Measurements from ENCODE around the gene FOXI1. TPM values are rescaled to one million over a fixed set of nuclear protein-coding genes. Genes with fewer than 3 reads are reported as not detected.

The FOXI1 gene
- total RNA-seq, 1 experiment from 2014 or later, result not detected

DNA sequence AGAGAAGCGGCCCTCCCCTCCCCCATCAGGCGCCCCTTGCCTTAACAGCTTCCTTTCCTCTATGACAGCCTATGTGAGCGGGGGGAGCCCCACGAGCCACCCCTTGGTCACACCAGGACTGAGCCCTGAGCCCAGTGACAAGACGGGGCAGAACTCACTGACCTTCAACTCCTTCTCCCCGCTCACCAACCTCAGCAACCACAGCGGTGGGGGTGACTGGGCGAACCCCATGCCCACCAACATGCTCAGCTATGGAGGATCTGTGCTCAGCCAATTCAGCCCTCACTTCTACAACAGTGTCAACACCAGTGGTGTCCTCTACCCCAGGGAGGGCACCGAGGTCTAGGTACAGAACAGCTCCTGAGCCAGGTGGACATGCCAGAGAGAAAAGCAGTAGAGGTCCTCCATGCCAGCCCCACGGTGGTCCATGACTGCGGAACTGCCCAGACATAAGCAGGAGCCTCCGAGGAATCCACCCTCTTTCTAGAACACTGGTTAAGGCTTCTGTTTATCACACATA is 2.6 kb downstream of the FOXI1 start:
- Histone ChIP-seq H3K27me3 (0 out of 2 replicates have a peak, but pooled peaks cover 2% of the 10 kb centered on the region), H3K27ac (no peak overlapping the region), H3K36me3 (no peaks in the 10 kb centered on the region), H3K4me3 (no peak overlapping the region), H3K9me3 (replicated peaks) (no peaks in the 10 kb centered on the region), H3K4me1 (no peaks in the 10 kb centered on the region)
- no peak for DNase-seq

DNA sequence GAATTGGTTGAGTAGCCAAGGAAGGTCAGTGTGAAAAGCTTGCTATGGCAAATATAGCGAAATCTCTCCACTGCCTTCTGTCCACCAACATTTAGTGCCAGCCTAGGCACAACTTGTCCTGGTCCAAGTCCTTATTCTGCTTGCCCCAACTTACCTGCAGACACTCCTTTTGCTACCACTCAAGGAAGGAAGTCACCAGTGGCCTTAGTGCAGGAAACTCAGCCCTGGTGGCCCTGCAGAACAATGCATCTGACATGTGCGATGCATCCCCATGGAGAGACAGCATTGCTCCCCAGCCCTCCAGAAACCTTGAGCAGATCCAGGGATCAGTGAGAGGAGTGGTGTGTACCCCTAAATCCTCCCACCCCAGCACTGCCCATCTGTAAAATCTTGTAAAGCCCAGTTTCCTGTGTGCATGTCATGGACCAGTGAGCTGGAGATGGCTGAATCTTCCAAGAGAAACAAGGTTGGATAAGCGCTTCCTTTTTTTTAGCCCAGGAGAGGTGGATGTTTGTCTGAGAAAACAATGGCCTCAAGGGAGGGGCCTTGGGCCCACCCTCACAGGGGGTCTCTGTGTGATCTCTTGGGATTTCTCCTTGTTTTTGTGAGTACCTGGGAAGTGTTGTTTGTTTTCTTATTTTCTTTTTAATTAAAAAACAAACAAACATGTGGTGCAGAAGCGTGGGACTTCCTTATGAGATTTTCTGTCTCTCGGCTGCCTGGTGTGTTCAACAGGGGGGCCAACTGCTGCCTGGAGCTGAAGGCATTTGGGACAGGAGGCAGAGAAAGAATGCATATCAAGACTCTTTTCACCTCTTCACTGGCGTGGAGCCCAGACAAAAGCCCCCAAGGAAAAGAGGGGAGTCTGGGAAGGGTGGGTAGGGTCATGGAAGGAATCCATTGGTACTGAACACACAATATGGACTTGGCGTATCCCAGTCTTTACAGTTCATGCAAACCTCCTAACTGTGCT is 3.6 kb downstream of the FOXI1 start:
- no peak overlapping the region for H3K4me3 ChIP-seq
- no peaks in the 10 kb centered on the region for H3K4me1 ChIP-seq
- H3K27ac ChIP-seq, result no peak overlapping the region
- DNase-seq, result no peak
- H3K36me3 ChIP-seq, result no peaks in the 10 kb centered on the region
- H3K27me3 ChIP-seq, result 0 out of 2 replicates have a peak, but pooled peaks cover 2% of the 10 kb centered on the region
- H3K9me3 ChIP-seq (replicated peaks), result no peaks in the 10 kb centered on the region

DNA sequence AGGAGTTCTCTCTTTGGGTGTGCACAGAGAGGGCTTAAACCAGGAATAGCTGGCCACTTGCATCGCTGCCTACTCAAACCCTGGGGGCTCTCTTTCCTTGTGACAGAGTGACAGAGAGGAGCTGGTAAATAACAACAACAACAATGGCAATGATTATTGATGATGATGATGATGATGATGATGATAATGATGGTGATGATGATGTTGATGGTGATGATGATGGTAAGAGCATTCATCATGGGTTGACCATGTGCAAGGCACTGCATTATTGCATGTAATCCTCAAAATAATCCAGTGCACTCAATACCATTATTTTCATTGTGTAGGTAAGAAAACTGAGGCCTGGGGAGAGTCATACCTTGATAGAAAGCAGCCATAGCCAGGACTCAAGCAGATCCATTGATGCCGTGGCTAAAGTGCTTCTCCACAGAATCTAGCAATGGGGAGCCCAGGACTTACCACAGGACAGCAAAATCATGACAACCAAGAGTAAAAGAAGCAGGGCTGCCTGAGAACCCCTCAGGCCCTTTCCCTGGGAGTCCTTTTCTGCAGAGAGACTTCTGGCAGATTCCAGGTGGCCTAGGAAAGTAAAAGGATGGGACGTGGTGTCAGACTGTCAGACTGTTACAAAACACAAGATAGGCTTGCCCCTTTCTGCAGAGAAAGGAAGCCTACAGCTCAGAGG is 4.8 kb downstream of the FOXI1 start:
- Histone ChIP-seq H3K36me3 (no peaks in the 10 kb centered on the region), H3K4me1 (no peaks in the 10 kb centered on the region), H3K27me3 (peaks cover 2% of the 10 kb centered on the region; the same call in 1 of the 2 replicates), H3K9me3 (replicated peaks) (no peaks in the 10 kb centered on the region), H3K27ac (no peak overlapping the region), H3K4me3 (no peak overlapping the region)
- no peak for DNase-seq

DNA sequence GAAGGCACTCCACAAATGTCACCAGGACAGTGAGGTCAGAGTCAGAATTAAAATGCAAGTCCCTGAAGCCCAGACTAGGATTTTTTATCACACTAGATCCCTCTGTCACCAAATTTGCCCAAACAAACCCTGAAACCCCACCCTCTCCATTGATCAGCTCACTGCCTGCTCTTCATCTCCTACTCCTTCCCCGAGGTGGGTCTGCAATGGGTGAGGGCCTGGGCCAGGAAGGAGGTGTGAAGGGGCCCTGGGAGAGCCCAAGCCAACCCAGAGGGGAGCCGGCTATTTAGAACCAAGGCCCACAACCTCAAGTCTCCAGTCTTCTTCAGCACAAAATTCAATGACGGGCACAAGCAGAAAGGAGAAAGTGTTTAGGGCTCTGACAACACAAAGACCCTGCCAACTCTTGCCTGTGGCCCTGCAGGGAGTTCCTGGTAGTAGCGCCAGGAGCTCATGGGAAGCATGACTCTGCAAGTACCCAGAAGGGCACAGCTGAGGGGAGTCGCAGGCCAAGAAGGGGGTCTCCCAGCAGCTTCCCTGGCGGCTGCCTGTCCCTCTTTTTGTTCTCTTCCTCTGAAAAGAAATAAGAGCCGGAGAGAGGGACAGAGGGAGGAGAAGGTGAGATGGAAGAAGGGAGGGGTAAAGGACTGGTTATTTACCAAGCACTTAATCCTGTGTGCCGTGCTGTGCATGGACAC is 5.5 kb downstream of the FOXI1 start:
- H3K27me3 ChIP-seq, result peaks cover 2% of the 10 kb centered on the region; the same call in 1 of the 2 replicates
- no peak for DNase-seq
- H3K4me1 ChIP-seq, result no peaks in the 10 kb centered on the region
- H3K36me3 ChIP-seq, result no peaks in the 10 kb centered on the region
- no peak overlapping the region for H3K4me3 ChIP-seq
- H3K27ac ChIP-seq, result no peak overlapping the region
- no peaks in the 10 kb centered on the region for H3K9me3 ChIP-seq (replicated peaks)

DNA sequence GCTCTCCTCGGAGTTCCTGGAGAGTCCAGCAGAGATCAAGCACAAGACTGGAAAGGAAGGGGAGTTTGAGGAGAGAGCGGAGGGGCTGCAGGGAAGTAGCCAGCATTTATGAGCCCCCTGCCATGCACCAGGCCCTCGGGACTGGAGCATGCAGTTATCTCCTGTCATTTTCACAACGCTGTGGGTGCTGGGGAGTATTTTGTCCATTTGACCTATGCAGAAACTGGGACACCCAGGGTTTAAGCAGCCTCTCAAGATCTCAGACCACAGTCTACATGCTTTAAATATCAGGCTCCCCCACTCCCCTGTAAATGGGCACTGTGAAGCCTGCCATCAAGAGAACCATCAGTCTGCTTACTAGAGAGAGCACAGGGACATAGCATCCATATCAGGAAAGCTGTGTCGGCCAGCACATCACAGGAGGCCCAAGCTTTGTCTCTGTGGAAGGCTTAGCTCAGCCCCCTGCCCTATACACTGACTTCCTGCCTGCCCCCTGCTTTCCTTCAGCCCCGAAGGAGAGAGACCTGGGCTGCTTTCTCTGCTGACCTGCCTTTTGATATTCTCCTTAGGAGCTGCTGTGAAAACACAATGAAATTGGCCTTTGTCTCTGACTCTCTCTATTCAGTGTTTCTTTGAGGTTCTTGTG is 7.3 kb downstream of the FOXI1 start:
- Histone ChIP-seq H3K4me3 (no peak overlapping the region), H3K36me3 (no peaks in the 10 kb centered on the region), H3K27ac (no peak overlapping the region), H3K4me1 (no peaks in the 10 kb centered on the region), H3K9me3 (replicated peaks) (no peaks in the 10 kb centered on the region), H3K27me3 (peaks cover 2% of the 10 kb centered on the region; the same call in 1 of the 2 replicates)
- no peak for DNase-seq

DNA sequence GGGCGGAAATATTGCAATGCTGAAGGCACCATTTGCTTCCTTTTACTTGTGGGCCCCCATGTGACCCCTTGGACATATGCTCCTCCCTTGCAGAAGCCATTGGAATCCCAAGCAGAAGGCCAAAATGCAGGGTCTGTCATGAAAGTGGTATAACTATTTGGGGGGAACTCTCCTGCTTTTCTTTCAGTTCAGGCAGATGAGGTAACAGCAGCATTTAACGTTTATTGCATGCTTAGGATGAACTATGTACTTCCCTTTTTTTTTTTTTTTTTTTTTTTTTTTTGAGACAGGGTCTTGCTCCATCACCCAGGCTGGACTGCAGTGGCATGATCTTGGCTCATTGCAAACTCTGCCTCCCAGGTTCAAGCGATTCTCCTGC is 7.8 kb downstream of the FOXI1 start:
- no peak for DNase-seq
- Histone ChIP-seq H3K27ac (no peak overlapping the region), H3K9me3 (replicated peaks) (no peaks in the 10 kb centered on the region), H3K4me3 (no peak overlapping the region), H3K27me3 (peaks cover 2% of the 10 kb centered on the region; the same call in 1 of the 2 replicates), H3K36me3 (no peaks in the 10 kb centered on the region), H3K4me1 (no peaks in the 10 kb centered on the region)

DNA sequence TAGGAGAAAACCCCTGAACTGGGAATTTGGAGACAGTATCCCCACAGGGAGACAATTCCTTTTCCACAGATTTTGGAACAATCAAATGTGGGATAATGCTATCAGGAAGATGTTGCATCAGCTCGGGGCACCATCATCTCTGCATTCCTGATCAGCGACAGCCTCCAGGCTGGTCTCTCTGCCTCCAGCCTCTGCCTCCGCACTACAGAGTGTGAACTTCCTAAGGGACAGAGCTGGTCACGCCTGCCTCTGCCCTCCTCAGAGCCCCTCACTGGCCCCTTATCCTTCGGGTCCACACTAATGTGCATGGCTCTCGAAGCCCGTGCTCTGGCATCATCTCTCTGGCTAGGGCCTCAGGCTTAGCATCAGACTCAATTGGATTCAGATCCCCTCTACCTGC is 8.6 kb downstream of the FOXI1 start:
- Histone ChIP-seq H3K4me3 (no peak overlapping the region), H3K36me3 (no peaks in the 10 kb centered on the region), H3K27ac (no peak overlapping the region), H3K9me3 (replicated peaks) (no peaks in the 10 kb centered on the region), H3K27me3 (no peaks in the 10 kb centered on the region; the same call in 1 of the 2 replicates), H3K4me1 (no peaks in the 10 kb centered on the region)
- no peak for DNase-seq

DNA sequence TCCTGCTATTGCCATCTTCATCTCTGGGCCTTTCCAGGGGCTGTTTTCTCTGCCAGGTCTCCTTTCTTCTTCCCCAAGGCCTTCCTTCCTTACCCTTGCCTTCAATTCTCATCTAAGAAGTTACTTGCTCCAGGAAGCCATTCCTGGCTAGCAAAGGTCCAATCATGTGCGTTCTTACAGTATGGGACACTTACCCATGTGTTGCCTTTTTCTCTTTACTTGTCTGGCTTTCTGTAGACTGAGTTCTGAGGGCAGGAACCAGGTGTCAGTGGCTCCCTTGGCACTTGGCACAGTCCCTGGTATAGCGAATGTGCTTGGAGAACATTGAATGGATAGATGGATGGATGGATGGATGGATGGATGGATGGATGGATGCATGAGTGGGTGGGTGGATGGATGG is 10.2 kb downstream of the FOXI1 start:
- Histone ChIP-seq H3K4me1 (no peaks in the 10 kb centered on the region), H3K4me3 (no peak overlapping the region), H3K27me3 (no peaks in the 10 kb centered on the region; the same call in 1 of the 2 replicates), H3K36me3 (no peaks in the 10 kb centered on the region), H3K9me3 (replicated peaks) (no peaks in the 10 kb centered on the region), H3K27ac (no peak overlapping the region)
- DNase-seq, result no peak

DNA sequence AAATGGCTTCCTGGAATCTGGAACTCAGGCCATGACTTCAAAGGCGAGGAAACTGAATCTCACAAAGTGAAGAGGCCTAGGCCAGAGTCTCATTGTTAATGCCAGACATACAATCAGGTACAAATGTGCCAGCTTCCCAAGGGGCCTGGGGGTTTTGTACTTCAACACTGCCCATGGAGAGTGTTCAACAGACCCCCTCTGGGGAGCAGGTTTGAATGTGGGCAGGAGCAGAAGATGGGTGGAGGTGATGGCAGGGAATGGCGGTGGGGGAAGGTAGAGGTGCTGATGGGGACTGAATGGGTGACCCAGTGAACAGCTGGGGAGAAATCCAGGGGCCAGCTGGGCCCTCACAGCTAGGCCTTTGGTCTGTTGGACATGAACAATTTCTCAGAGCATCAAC is 12.0 kb downstream of the FOXI1 start:
- H3K27ac ChIP-seq, result no peak overlapping the region
- no peaks in the 10 kb centered on the region for H3K9me3 ChIP-seq (replicated peaks)
- no peaks in the 10 kb centered on the region for H3K36me3 ChIP-seq
- no peak overlapping the region for H3K4me3 ChIP-seq
- no peaks in the 10 kb centered on the region; the same call in 1 of the 2 replicates for H3K27me3 ChIP-seq
- DNase-seq, result no peak
- H3K4me1 ChIP-seq, result no peaks in the 10 kb centered on the region

DNA sequence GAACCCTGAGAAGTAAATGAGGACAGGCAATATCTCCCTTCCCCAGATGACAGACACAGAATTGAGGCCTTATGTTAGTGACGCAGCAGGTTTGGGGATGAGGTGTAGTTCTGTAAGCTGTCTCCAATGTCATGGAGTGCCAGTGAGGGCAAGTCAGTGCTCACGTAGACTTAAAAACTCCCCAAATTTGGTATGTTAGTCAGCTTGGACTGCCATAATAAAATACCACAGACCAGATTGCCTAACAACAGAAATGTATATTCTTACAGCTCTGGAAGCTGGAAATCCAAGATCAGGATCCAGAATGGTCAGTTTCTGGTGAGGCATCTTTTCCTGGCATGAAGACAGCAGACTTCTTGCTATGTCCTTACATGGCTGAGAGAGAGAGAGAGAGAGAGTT is 14.9 kb downstream of the FOXI1 start:
- Histone ChIP-seq H3K4me3 (no peak overlapping the region), H3K4me1 (no peaks in the 10 kb centered on the region), H3K27me3 (no peaks in the 10 kb centered on the region), H3K36me3 (no peaks in the 10 kb centered on the region), H3K9me3 (replicated peaks) (0 out of 2 replicates have a peak, but pooled peaks cover 2% of the 10 kb centered on the region), H3K27ac (no peak overlapping the region)
- no peak for DNase-seq

DNA sequence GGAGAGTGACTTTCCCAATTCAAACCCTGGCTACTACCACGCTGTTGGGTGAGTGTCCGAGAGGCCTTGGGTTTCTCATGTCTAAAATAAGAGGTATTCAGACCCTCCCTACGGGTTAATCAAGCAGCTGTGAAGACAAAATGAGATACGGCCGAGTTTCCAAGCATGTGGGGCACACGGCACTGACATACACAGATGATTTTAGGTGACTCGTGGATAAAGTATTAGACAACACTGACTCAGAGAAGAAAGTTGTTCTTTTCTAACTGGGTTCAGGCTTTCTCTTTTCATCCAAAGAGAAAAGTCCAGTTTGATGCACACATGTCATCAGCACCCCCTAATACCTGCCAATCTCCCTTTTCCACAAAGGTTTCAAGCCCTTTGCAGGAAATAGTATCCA is 15.6 kb downstream of the FOXI1 start:
- H3K4me3 ChIP-seq, result no peak overlapping the region
- H3K4me1 ChIP-seq, result no peaks in the 10 kb centered on the region
- DNase-seq, result no peak
- no peaks in the 10 kb centered on the region for H3K27me3 ChIP-seq
- H3K9me3 ChIP-seq (replicated peaks), result 0 out of 2 replicates have a peak, but pooled peaks cover 2% of the 10 kb centered on the region
- no peaks in the 10 kb centered on the region for H3K36me3 ChIP-seq
- H3K27ac ChIP-seq, result no peak overlapping the region

DNA sequence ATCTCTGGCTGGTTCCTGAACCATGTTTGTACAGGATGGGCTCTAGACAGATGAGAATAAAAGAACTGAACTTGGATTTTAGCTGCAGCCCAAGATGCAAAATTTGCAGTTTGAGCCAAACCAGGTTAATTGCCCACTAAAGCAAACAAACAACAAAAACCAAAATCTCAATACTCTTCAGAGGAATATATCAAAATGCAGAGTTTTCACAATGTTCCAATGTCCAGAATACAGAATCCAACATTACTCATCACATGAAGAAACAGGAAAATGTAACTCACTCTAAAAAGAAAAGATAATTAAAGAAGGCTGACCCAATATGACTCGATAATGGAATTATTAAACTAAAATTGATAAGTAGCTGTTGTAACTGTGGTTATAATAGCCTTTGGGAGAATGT is 20.4 kb downstream of the FOXI1 start:
- H3K36me3 ChIP-seq, result no peaks in the 10 kb centered on the region
- no peaks in the 10 kb centered on the region for H3K4me1 ChIP-seq

DNA sequence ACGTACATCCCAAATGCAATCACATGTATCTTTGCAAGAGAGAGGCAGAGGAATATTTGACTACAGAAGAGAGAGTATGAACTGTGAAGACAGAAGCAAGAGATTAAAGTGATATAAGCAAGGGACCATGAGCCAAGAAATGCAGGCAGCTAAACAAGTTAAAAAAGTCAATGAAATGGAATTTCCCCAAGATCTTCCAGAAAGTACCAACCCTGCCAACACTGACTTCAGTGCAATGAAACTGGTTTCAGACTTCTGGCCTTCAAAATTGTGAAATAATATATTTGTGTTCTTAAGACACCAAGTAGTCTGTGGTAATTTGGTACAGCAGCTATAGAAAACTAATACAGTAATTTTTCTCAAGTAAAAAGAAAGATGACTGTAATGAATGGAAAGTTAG is 20.9 kb downstream of the FOXI1 start:
- no peaks in the 10 kb centered on the region for H3K36me3 ChIP-seq
- 0 out of 2 replicates have a peak, but pooled peaks cover 2% of the 10 kb centered on the region for H3K9me3 ChIP-seq (replicated peaks)
- H3K27ac ChIP-seq, result no peak overlapping the region
- no peaks in the 10 kb centered on the region for H3K4me1 ChIP-seq
- H3K4me3 ChIP-seq, result no peak overlapping the region
- no peak for DNase-seq
- H3K27me3 ChIP-seq, result no peaks in the 10 kb centered on the region

More for the DNA sequence above, 20.4 kb downstream of the FOXI1 start:
- 0 out of 2 replicates have a peak, but pooled peaks cover 2% of the 10 kb centered on the region for H3K9me3 ChIP-seq (replicated peaks)
- DNase-seq, result no peak
- no peak overlapping the region for H3K4me3 ChIP-seq
- H3K27me3 ChIP-seq, result no peaks in the 10 kb centered on the region
- no peak overlapping the region for H3K27ac ChIP-seq

DNA sequence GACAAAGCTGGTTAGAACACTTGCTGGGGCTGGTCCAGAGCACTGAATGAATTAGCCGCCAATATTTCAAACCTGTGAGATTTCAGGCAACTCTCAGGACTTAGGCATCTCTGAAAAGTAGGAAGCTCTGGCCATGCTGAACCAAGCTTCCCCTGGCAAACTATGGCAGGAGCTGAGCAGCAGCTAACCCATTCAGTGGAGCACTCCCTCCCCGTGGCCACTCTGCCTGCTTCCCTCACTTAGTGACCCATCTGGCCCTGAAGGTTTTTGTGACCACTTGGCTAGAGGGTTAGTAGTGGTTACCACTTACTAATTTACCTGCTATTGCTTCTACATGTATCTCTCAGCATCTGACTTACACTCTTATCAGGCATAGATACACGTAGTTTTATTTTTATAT is 25.5 kb downstream of the FOXI1 start:
- no peak for DNase-seq
- Histone ChIP-seq H3K27ac (no peak overlapping the region), H3K36me3 (no peaks in the 10 kb centered on the region), H3K9me3 (replicated peaks) (no peaks in the 10 kb centered on the region), H3K4me1 (no peaks in the 10 kb centered on the region), H3K4me3 (no peak overlapping the region), H3K27me3 (no peaks in the 10 kb centered on the region)

All from SJCRH30 (cell line).